NCI-H1417 treated with DMSO at 0.1 percent for 48 hours (cell line): ENCODE results near the gene DOCK1.
"Not testable (repeated sequence)": the region's sequence is repeated elsewhere in the genome, so short reads cannot be mapped to it uniquely, and the experiment has no call there.

ENCODE experiments used
- DNase-seq: peaks from one replicate; lab custom pipeline; 2025; lab: John Stamatoyannopoulos, UW

DOCK1 gene

DNA sequence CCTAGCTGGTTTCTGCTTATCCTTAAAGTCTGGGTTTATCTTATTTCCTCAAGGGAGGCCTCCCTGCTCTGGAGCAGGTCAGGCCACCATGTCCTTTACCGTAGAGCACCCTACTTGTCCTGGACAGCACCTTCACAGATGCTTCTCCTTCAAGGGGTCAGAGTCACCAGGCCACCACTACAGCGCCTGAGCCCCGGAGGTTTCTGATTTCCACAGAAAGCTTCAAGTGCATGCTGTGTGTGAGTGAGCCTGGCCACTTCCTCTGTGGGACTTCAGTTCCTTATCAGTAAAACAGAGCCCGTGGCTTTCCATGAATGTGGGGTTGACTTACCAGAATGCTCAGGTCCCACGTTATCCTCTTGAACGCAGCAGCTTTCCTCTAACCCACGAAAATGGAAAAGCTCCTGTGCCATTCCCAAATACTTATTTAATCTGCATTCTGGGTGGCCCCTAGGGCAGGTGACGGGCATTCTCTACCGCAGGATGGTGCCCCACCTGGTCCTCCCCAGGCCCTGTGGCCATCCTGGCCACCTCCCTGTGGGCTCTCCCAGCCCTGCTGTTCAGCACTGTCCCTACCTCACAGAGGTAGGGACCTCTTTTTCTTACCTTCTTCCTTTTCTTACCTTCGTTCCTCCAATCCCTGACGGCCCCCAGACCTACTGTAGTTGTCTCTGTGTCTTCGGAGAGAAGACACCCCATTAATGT, 1.4 kb upstream of the DOCK1 start:
- DNase-seq: no peak

DNA sequence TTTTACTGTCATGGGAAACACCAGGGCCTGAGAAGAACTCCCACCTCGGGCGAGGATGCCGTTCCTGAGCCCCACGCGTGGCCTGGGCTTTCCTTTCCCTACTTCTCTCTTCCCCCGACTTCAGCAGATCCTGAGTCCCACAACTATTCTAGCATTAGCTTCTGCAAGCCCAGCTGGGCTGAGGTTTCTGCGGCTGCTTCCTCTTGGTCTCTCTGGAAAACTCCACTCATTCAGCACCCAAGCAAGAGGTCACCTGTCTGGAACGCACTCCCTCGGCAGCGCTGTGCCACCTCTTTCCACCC, 761 bp upstream of the DOCK1 start:
- DNase-seq: no peak

GRCh38 chr10:126905776-126906703, 812 bp downstream of the DOCK1 start:
- DNase-seq: no peak

GRCh38 chr10:126906704-126907422, 1.6 kb downstream of the DOCK1 start:
- no peak for DNase-seq

DNA sequence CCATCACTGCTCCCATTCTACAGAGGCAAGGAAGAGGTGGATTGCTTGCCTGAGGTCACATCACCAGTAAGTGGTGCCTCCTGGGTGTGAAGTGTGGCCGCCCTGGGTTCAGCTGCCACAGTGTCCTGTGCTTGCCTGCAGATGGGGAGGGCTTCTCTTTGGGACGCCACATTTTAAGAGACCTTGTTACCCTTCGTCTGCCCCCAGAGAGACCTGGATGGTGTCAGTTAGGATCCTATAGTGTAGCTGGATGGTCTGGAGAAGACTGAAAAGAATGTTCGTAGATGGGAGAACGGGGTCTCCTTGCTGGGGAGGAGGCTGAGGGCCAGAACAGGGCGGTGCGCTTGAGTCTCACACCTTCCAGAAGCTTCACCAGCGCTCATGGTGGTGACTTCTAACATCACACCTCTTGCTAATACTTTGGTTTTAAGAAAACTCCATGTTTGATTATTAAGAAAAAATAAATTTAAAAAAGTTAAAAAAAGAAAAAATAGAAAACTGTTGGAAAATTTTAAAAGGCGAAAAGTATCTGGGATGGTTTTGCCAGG, 2.3 kb downstream of the DOCK1 start:
- DNase-seq: no peak

- DNase-seq: no peak
Observed at GRCh38 chr10:126908225-126908624, 3.0 kb downstream of the DOCK1 start.

DNA sequence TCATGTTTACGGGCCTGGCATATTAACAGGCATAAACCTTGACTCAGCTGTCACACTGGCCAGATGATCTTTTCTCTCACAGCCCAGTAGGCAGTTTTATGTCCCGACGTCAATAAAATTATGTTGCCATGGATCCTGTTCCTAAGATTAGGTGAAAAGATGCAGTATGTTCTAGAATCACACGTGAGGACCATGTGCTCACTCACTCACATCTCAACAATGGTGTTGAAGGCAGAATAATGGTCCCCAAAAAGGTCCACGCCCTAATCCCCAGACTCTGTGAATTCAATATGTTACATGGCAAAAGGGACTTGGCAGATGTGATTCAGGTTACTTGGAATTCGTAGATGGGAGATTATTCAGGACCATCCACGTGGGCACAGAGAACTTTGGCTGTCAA, 3.5 kb downstream of the DOCK1 start:
- DNase-seq: no peak

- no peak for DNase-seq
Observed at GRCh38 chr10:126909147-126909546, 3.9 kb downstream of the DOCK1 start.

DNA sequence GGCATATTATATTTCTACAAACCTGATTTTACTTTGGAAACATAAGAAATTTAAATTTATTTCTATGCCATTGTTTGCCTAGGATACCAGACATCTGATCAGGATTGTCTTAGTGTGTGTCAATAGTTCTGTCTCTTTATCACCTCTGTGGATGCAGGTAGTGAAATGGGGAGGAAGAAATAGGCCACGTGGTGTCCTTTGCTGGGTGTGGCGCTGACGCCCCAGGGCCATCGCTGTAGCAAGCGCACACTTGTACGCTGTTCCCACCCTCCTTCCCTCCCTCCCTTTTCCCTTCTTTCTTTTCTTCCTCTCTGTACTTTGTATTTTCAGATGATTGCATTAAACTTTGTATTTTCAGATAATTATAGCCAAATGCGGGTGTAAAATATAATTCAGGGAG, 5.0 kb downstream of the DOCK1 start:
- no peak for DNase-seq

DNA sequence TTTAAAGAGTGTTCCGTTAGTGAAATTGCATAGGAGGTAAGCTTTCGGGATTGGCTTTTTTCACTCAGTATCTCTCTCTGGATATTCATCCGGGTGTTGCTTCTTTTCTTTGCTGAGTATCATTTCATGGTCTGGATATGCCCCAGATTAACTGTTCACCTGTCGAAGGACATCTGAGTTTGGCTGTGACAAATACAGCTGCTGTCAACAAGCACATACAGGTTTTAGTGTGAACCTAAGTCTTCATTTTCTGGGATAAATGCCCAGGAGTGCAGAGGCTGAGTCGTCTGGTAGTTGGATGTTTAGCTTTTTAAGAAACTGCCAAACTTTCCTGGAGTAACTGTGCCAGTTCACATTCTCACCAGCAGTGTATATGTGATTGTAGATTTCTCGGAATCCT, 5.6 kb downstream of the DOCK1 start:
- DNase-seq: no peak

GRCh38 chr10:126911301-126911700, 6.1 kb downstream of the DOCK1 start:
- no peak for DNase-seq

DNA sequence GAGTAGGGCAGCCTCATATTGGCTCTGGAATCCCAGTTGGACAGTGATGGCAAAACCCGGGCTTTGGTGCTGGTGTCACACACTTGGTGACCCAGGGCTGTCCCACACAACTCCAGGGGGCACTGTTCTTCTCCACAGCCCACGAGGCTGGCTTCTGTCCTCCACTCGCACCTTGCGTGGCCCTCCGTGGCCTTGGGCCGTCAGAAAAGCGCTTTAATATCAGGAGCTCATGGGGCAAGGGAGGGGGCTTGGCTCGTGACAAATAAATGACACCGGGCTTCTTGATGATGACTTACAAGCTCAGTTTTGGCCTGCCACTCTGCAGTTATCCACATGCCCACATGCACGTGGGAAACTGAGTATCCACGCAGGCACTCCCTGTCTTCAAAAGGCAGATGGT, 8.1 kb downstream of the DOCK1 start:
- DNase-seq: no peak

DNA sequence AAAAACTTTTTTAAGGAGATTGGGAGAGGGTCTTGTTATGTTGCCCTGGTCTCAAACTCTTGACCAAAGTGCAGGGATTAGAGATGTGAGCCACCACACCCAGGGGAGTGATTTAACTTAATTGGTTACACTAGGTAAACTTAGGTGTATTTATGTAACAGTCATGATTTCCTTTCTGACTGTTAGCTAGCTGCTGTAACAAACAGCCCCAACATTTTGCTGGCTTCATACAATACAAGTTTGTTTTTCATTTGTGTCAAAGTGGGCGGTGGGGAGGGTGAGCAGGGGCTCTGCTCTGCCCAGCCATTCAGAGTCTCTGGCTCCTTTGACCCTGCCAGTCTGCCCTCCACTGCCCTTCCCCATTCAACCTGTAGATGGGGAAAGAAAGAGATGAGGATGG, 9.3 kb downstream of the DOCK1 start:
- DNase-seq: no peak

- DNase-seq: not testable (repeated sequence)
Observed at GRCh38 chr10:126916952-126917351, 11.7 kb downstream of the DOCK1 start.

DNA sequence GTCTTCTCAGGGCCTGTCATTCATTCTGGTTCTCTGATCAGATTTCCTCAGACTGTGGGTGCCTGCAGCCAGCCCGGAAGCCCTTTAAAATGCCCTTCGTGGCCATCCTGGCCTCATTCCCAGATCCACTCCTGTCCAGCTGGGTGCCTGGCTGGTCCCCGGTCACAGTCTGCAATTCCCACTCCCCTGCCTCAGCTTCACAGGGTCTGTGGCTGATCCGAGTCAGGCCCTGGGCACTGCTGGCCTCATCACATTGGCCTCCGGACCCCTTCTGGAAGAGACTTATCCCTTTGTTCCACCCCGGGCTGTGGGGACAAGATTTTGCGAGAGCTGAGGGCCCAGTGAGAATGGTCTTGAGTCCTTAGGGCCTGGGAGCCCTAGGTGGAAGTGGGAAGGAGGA, 12.1 kb downstream of the DOCK1 start:
- no peak for DNase-seq

- DNase-seq: no peak
Observed at GRCh38 chr10:126917975-126918908, 13.0 kb downstream of the DOCK1 start.

- no peak for DNase-seq
Observed at GRCh38 chr10:126919426-126919825, 14.2 kb downstream of the DOCK1 start.

- no peak for DNase-seq
Observed at GRCh38 chr10:126921162-126921561, 15.9 kb downstream of the DOCK1 start.

DNA sequence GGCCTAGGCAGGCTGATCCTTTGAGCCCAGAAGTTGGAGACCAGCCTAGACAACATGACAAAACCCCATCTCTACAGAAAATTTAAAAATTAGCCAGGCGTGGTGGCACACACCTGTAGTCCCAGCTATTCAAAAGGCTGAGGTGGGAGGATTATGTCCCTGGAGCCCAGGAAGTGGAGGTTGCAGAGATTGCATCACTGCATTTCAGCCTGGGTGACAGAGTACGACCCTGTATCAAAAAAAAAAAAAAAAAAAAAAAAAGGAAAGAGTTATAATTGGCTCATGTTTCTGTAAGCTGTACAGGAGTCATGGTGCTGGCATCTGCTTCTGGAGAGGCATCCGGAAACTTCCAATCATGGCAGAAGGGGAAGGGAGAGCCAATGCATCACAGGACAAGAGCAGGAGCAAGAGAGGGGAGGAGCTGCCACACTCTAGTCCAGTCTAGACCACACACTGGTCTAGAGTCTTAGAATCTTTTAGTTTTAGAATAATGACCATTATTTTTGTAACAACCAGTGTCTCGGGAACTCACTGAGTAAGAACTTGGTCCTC, 16.8 kb downstream of the DOCK1 start:
- no peak for DNase-seq

DNA sequence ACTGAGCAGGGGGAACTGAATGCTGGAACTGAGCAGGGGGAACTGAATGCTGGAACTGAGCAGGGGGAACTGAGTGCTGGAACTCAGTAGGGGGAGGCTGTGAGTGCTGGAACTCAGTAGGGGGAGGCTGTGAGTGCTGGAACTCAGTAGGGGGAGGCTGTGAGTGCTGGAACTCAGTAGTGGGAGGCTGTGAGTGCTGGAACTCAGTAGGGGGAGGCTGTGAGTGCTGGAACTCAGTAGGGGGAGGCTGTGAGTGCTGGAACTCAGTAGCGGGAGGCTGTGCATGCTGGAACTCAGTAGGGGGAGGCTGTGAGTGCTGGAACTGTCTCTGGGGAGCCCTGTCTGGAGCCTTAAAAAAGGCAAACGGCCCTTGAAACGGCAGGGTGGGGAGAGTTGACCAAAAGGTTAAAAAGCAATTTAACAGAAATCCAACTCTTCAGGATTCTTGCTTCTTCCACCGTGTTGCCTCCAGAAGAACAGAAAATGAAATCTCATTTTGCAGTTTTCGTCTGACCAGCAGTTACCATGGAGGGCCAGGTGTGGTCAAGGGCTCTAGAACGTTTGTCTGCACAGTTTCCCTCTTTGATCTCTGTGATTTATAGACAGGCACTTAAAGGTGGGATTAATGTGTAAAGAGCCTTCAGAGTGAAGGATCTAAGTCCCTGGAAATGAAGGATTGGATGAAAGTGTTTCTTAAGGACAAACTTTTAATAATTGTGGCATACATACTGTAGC, 19.1 kb downstream of the DOCK1 start:
- no peak for DNase-seq

DNA sequence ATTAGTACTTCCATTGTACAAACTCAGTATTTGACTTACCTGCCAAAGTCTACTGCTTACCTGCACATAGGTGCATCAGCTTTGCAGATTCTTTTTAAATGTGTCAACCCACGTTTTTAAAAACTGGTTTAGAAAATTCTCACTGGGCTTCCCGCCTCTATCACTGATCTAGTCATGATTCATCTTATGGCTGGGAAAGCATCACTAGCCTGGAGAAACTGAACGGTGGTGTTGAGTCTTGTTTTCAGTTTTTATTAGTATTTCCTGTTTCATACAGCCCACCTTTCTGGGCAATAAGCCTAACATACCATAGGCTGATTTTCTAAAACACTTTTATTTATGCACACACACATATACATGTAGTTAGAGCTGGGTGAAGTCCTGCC, 19.7 kb downstream of the DOCK1 start:
- DNase-seq: no peak
